ENCODE measurements around the gene IVL. TPM values are rescaled to one million over a fixed set of nuclear protein-coding genes. Genes with fewer than 3 reads are reported as not detected.

IVL gene
- total RNA-seq, result not detected

GRCh38 chr1:152907686-152908601 lies at the start of gene IVL:
Gene IVL (plus strand): TSS chr1:152908546. CDS start chr1:152909798, 1,252 bp downstream.
- CTCF ChIA-PET, result no interaction called here
- POLR2A ChIA-PET, result no interaction called here

GRCh38 chr1:152859696-152860095 lies 48.6 kb upstream of the IVL start, which contains the start of gene LCE7A:
Gene LCE7A (plus strand): TSS chr1:152859996. CDS start chr1:152860698, 702 bp downstream.
- POLR2A ChIA-PET, result no interaction called here
- CTCF ChIA-PET, result no interaction called here

- CTCF ChIA-PET, result no interaction called here
Measured at GRCh38 chr1:152860129-152860528, 48.2 kb upstream of the IVL start.

GRCh38 chr1:152861374-152861773 lies 47.0 kb upstream of the IVL start:
- POLR2A ChIA-PET, result no interaction called here
- CTCF ChIA-PET, result no interaction called here

More at GRCh38 chr1:152860129-152860528, 48.2 kb upstream of the IVL start:
- POLR2A ChIA-PET, result no interaction called here

GRCh38 chr1:152864443-152864842 lies 43.9 kb upstream of the IVL start:
- CTCF ChIA-PET, result no interaction called here
- POLR2A ChIA-PET, result no interaction called here

- ChIA-PET POLR2A (no interaction called here), CTCF (no interaction called here)
Measured at GRCh38 chr1:152866321-152866720, 42.0 kb upstream of the IVL start.

GRCh38 chr1:152869808-152870419 lies 38.4 kb upstream of the IVL start:
- POLR2A ChIA-PET, result no interaction called here
- CTCF ChIA-PET, result no interaction called here

GRCh38 chr1:152870831-152871730 lies 37.3 kb upstream of the IVL start:
- ChIA-PET POLR2A (no interaction called here), CTCF (no interaction called here)

GRCh38 chr1:152871731-152872126 lies 36.6 kb upstream of the IVL start:
- ChIA-PET POLR2A (no interaction called here), CTCF (no interaction called here)

GRCh38 chr1:152873495-152873894 lies 34.9 kb upstream of the IVL start:
- POLR2A ChIA-PET, result no interaction called here
- CTCF ChIA-PET, result no interaction called here

- ChIA-PET CTCF (no interaction called here), POLR2A (no interaction called here)
Measured at GRCh38 chr1:152876827-152877226, 31.5 kb upstream of the IVL start.

GRCh38 chr1:152878042-152878441 lies 30.3 kb upstream of the IVL start, which contains the start of gene SMCP:
Gene SMCP (plus strand): TSS chr1:152878322. CDS start chr1:152884423, 6,101 bp downstream.
- POLR2A ChIA-PET, result no interaction called here
- CTCF ChIA-PET, result no interaction called here

GRCh38 chr1:152879559-152880198 lies 28.7 kb upstream of the IVL start:
- ChIA-PET POLR2A (no interaction called here), CTCF (no interaction called here)

- ChIA-PET POLR2A (no interaction called here), CTCF (no interaction called here)
Measured at GRCh38 chr1:152880316-152880715, 28.0 kb upstream of the IVL start.

- CTCF ChIA-PET, result no interaction called here
- POLR2A ChIA-PET, result no interaction called here
Measured at GRCh38 chr1:152880907-152881306, 27.4 kb upstream of the IVL start.

- CTCF ChIA-PET, result interaction anchor here (0.6 kb wide), 1 partner anchor 59 kb away, joined by 4 read pairs; no protein-coding TSS in a partner anchor
- POLR2A ChIA-PET, result no interaction called here
Measured at GRCh38 chr1:152884085-152884484, 24.3 kb upstream of the IVL start.

GRCh38 chr1:152884506-152884905 lies 23.8 kb upstream of the IVL start:
- ChIA-PET POLR2A (no interaction called here), CTCF (no interaction called here)

GRCh38 chr1:152884966-152885624 lies 23.3 kb upstream of the IVL start:
- ChIA-PET CTCF (no interaction called here), POLR2A (no interaction called here)

- POLR2A ChIA-PET, result no interaction called here
Measured at GRCh38 chr1:152886085-152886484, 22.3 kb upstream of the IVL start.

More at GRCh38 chr1:152886085-152886484, 22.3 kb upstream of the IVL start:
- CTCF ChIA-PET, result no interaction called here

Data from activated CD8-positive, alpha-beta memory T cell treated with anti-CD3 and anti-CD28 coated beads for 36 hours (primary cell).